ENCODE data around the gene PRKCA.

The PRKCA gene

DNA sequence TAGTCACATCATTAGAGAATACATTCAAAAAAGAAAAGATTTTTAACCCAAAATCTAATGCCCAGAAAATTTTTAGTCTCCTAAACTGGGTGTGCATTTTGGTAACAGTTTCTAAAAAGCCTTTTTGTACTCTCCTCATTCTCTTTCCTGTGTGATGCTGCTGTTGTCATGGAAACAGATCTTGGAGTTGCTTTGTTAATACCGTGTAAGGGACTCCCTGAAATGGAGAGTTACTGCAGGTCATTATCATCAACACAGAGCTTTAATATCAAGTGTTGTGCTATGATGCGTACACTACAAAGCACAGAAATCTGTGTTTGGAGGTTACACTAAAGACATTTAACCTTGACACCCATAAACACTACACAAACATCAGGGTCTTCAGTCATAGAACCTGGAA lies 216.3 kb downstream of the PRKCA start:
- no peak for DNase-seq (ENCODE audit: low read depth)

DNA sequence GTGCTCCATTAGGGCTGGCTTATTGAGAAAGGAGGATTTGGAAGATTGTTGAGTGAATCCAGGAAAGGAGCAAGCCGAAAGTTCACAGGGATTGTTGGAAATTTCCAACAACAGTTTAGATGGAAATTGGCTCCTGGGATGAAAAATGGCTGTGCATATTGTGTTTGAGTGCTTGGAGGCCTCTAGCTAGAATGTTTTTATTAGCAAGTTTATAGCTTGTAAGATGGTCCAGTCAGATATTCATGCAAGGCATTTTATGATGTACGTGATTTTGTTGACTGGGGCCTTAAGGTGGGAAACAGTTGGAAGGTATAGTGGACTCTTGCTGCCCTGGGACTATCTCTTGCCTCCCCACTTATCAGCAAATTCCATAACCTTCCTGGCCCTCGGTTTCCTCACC lies 216.7 kb downstream of the PRKCA start:
- DNase-seq (ENCODE audit: low read depth): no peak

DNA sequence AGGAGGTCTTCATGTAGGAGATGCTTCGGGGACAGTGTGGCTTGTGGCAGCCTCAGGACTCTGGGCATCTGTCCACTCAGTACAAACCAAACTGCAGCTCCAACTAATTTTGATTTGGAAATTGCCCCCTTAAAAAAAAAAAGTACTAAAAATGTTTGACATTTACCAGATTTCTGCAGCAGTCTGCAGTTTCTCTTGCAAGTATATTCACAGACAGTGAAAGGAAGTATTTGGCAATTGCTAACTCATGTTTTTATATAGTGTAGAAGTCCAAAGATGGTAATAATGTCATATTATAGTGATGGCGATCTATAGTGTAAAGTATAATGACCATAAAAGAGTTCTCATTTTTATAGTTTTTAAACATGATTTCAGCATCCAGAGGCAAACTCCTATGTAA lies 218.6 kb downstream of the PRKCA start:
- no peak for DNase-seq (ENCODE audit: low read depth)

DNA sequence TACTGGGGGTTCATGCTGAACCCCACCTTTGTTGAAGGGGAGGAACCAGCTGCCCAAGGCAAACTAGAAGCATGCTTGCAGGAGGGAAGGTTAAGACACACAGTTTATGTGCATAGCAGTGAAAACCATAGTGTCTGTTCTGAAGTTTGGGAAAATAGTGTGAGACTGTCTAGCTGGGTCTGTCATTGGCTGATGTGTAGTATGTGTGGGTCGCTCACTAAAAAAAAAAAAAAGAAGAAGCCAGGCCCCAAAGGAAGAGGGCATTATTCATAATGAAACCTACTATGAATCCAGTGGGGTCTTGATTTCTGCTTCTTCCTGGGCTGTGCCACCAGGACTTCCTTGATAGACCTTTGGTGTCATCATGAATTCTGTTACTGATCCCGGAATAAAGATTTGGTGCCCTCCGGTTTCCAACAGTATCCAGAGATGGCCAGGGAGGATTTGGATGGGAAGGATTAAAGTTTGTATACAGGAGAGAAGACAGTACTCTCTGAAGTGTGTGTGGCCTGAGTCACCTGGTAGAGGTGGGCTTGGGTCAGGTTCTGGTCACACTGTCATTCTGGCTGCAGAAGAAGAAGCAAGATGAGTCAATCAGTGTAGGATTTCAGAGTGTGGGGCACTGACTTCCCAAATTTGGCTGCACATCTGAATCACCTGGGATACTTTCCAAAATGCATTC lies 220.3 kb downstream of the PRKCA start:
- DNase-seq (ENCODE audit: low read depth): no peak

DNA sequence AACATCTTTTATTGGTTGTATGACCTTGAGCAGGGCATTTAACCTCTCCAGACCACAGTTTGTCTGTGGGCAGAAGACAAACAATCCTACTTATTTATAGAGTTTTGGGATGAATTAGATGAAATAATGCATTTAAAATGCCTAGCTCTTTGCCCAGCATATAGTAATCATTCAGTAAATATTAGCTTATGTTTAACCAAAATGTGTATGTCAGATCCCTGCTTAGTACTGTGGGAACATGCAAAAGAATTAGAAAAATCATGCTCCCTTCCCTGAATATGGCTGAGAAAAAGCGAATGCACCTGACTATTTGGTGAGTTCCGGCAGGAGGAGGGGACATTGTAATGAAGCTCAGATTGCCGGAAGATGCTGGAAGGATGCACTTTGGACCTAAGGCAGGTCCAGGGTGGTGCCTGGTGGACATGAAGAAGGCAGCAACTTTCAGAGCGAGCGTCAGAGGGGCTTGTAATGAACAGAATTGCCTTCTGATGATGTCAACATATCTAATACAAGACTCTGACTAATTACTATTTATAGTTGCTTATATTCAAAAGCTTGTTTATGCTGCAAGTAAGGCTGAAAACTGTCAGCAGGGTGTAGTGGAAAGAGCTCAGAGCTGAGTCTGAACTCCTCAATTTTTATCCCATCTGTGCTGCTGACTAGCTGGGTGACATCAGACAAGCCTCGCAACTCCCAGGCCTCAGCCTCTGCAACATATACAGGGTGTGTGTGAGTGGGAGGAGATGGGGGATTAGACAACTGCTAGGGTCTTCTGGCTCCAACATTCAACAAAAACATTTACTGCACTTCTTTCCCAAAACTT lies 221.2 kb downstream of the PRKCA start:
- DNase-seq (ENCODE audit: low read depth): no peak

DNA sequence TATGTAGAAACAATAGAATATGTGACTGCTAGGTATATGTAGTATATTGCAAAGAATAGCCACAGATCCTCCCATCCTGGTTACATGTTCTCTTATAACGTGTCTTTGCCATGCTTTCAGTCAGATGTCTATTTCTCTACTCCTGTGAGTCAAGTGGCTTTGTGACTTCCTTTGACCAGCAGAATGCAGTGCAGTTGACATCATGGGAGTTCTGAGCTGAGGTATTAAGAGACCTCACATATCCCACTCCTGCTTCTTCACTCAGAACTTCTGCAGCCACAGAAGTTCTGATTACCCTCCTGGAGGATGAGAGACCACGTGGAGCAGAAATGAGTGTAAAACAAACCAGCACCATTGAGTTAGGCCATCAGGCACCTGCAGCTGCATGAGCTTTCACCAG lies 222.5 kb downstream of the PRKCA start:
- DNase-seq (ENCODE audit: low read depth): no peak

DNA sequence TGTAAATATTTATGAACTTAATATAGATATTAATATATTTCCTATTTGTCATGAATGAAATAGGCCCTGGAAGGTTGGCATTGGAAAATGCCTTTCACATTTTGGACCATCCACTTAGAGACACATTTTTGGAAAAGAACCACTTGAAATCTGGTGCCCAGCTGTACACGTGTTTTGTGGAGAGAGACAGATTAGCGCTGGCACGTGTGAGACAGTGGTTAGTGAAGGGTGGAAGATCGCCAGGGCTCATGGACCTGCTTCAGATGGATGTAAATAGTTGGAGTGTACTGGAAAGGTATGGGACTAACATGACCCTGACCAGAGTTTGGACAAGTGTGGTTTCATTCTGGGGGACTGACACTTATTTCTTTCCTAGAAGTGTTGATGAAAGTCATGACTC lies 222.9 kb downstream of the PRKCA start:
- no peak for DNase-seq (ENCODE audit: low read depth)

DNA sequence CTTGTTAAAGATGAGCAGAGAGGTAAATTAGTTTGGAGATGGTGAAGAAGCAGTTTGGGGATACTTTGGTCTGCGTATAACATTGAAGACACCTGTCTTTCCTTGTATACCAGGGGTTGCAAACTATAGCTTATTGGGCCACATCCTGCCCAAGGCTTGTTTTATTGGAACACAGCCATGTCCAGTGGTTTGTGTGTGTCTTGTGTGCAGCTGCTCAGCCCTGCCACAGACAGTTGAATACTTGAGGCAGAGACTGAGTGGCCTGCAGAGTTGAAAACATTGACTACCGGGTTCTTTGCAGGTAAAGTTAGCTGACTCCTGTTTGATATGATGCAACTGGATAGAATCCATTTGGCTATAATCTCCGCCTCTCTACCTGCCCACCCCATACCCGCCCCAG lies 224.4 kb downstream of the PRKCA start:
- DNase-seq (ENCODE audit: low read depth): no peak

GRCh38 chr17:66527335-66527734 lies 224.9 kb downstream of the PRKCA start:
- no peak for DNase-seq (ENCODE audit: low read depth)

DNA sequence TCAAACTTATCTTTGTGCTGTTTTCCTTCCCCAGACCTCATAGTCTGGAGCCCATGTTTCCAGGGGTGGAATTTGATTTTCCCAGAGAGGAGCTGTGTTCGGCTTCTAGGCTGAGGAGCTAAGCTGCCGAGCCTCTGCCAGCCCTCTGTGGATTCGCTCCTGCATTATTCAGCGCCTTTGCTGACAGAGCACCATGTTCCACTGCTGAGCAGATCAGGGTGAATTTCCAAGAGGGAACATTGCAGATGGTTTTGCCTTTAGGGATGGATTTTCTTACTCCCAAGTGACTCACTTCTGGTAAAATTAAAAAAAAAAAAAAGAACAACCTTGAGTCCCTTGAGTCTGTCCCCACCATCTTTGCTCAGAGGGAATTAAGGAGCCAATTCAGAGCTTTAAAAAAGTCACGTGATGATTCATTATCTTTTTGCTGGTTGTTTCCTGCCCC lies 229.5 kb downstream of the PRKCA start:
- no peak for DNase-seq (ENCODE audit: low read depth)

- no peak for DNase-seq (ENCODE audit: low read depth)
These were observed 231.2 kb downstream of the PRKCA start for GRCh38 chr17:66533572-66533971.

- no peak for DNase-seq (ENCODE audit: low read depth)
These were observed 231.6 kb downstream of the PRKCA start for GRCh38 chr17:66533986-66534385.

- DNase-seq (ENCODE audit: low read depth): no peak
These were observed 233.2 kb downstream of the PRKCA start for GRCh38 chr17:66535611-66536010.

DNA sequence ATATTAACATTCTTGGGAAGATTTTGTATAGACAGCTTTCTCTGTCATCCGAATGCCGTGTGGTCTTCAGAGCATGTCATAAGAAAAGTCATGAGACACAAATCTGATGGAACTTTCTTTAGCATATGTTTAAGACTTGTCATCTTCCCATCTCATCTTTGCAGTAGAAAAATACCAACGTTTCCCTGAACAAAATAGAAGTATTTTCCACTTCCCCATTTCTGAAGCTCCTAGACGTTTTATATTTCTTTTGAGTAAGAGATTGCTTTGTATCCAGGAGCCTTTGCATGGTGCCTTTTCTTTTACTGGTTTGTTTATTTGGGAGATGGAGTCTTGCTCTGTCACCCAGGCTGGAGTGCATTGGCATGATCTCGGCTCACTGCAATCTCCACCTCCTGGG lies 235.1 kb downstream of the PRKCA start:
- no peak for DNase-seq (ENCODE audit: low read depth)

- DNase-seq (ENCODE audit: low read depth): no peak
These were observed 236.4 kb downstream of the PRKCA start for GRCh38 chr17:66538776-66539175.

DNA sequence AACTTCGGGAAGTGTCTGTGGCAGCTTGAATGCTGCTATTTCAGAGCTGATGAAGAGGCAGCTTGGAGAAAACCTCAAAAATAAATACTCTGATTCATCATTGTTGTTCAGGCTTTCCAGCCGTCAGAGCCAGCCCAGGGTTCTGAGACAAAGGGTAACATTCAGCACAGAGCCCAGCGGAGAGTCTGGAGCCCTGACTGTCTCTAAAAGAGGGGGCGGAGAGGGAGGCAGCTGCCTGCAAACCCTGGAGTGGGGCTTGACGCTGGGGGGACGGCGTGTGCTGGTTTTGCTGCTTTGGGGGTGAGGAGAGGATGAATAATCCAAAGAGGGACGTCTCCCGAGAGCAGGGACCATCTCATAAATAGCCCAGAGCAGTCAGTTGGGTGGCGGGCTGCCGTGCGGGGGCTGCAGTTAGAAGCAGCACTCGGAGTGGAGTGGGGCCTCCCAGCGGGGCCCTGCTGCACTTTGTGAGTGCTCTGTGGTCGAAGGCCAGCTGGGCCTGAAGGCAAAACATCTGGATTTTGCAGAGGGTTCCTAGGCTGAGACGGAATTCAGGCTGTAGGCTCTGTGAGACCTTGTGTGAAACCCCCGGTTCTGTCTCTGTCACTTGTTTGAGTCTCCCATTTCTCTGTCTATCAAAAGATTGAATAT lies 237.8 kb downstream of the PRKCA start:
- no peak for DNase-seq (ENCODE audit: low read depth)

DNA sequence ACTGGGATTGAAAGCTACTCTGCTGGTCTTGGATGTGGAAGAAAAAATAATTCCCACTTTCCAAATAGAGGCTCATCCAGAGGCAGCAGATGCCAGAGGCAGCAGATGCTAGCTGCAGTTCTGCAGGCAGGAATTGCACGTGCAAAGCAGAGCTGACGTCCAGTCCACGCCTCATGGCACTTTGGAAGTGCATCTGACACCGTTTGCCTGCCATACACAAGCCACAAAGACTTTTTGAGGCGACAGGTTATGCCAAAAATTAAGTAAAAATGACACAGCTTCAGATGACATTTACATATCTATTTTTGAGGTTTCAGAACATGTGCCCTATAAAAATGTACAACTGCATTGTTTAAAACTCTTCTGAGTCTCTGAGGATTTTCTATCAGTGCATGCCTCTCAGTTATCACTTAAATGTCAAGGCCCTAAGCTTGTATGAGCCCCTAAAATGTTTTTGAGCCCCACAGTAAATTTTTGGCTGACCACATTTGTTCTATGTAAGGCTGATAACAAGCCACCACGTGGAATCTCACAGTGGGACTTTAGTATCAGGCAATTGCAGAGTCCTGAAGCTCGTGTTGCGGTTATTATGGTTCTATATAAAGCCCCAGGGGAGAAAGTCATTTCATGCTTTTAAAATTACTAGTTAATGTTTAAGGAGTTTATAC lies 239.2 kb downstream of the PRKCA start:
- DNase-seq (ENCODE audit: low read depth): no peak

- DNase-seq (ENCODE audit: low read depth): no peak
These were observed 239.9 kb downstream of the PRKCA start for GRCh38 chr17:66542129-66542966.

- no peak for DNase-seq (ENCODE audit: low read depth)
These were observed 240.6 kb downstream of the PRKCA start for GRCh38 chr17:66542967-66543520.

- no peak for DNase-seq (ENCODE audit: low read depth)
These were observed 241.1 kb downstream of the PRKCA start for GRCh38 chr17:66543526-66543925.

DNA sequence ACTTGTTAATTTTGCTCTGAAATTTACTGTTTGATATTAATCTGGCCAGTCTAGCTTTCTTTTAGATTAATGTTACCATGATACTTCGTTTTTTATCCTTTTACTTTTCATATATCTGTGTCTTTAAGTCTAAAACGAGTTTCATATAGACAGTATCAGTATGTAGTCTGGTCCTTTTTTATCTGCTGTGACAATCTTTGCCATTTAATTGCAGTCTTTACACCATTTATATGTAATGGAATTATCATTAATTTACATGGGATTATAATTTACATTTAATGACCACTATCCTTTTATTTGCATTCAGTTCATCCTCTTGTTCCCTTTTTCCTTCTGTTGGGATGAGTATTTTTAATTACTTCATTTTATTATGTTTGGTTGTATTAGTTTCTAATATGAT lies 243.5 kb downstream of the PRKCA start:
- no peak for DNase-seq (ENCODE audit: low read depth)
